HG03103 (cell line): ENCODE measurements around the gene MAEA.
"Not testable (repeated sequence)": the region's sequence is repeated elsewhere in the genome, so short reads cannot be mapped to it uniquely, and the experiment has no call there.

Experiments
- ATAC-seq: cut with Tn5 transposase; IDR thresholded peaks from one replicate; pipeline ENCODE4 v1.9.1; 2021; ENCODE audit warnings: low read depth; ENCODE audit not compliant: unreplicated experiment

MAEA gene

DNA sequence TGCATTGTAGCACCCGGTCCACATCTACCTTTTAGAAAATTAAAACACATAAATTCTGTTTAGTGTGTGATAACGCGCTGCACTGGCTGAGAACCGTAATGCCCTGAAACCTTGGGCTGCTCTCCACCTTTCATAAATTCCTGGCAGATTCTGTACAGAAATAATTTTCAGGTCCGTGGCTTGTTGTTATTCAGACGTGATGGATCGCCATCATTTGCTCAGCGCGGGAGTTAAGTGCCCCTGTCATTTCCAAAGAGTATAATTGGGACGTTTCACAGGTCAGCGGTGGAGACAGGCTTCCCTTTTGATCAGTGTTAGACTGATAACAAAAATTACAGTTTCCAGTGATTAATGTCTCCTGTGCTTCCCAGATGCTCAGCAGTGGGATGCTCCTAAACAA lies 73.8 kb downstream of the MAEA start:
- ATAC-seq: no peak

DNA sequence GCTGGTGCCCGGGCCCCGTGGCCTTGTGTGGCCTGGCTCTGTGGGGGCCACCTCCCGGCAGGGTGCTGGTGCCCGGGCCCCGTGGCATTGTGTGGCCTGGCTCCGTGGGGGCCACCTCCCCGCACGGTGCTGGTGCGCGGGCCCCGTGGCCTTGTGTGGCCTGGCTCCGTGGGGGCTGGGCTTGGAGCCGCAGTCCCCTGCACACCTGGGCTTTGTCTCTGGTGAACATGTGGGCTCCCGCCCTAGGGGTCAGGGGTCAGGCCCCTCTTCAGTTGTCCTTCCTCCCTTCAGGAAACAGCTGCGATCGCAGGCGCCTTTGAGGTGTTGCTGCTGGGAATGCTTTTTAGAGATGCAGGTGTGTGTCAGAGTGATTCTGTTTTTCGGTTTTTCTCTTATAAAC lies 74.5 kb downstream of the MAEA start:
- ATAC-seq: no peak

DNA sequence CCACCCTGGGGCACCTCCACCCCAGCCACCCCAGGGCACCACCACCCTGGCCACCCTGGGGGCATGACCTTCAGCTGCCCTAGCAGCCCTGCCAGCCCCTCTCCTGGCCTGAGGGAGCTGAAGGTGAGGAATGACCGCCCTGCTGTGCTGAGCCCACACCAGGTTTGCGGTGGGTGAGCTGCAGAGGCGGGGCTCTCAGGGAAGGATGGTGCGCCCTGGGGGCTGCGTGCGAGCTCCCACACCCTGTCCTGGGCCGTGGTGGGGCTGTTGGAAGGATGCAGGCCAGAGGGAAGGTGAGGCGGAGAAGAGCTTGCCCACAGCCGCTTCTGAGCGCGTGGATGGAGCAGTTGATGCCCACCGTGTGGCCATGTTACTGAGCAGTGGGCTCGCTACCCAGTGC lies 75.1 kb downstream of the MAEA start:
- no peak for ATAC-seq

DNA sequence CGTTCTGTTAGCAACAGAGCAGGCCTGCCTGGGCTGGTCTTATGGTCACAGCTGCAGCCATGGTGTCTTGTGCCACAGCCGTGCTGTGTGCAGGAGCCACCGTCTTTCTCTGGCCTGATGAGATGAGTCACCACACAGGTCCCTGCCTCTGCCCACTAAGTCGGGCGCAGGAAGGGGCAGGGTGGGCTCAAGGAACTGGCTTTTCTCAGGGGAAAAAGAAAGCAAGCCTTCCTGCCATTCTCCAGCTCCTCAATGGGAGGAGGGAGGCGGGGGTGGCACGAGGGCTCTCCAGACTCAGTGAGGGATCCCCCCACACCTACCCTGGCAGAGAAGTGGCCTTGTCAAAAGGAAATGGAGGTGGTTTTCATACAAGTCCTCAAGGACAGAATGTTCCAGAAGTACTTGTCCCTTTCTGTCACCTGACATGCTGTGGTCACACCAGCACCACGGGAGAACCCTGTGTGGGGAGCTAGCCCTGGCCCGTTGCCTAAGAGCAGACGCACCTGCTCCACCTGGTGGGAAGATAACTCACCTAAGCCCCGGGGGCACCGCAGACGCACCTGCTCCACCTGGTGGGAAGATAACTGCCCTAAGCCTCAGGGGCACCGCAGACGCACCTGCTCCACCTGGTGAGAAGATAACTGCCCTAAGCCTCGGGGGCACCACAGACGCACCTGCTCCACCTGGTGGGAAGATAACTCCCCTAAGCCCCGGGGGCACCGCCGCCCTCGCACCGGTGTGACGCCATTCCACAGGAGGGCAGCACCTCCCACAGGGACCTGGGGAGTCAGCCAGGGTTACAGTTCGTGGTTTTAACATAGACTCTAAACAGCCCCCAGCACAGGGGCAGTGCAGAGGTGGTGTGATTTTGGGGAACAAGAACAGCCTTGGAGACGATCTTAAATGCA lies 75.8 kb downstream of the MAEA start:
- ATAC-seq: no peak

DNA sequence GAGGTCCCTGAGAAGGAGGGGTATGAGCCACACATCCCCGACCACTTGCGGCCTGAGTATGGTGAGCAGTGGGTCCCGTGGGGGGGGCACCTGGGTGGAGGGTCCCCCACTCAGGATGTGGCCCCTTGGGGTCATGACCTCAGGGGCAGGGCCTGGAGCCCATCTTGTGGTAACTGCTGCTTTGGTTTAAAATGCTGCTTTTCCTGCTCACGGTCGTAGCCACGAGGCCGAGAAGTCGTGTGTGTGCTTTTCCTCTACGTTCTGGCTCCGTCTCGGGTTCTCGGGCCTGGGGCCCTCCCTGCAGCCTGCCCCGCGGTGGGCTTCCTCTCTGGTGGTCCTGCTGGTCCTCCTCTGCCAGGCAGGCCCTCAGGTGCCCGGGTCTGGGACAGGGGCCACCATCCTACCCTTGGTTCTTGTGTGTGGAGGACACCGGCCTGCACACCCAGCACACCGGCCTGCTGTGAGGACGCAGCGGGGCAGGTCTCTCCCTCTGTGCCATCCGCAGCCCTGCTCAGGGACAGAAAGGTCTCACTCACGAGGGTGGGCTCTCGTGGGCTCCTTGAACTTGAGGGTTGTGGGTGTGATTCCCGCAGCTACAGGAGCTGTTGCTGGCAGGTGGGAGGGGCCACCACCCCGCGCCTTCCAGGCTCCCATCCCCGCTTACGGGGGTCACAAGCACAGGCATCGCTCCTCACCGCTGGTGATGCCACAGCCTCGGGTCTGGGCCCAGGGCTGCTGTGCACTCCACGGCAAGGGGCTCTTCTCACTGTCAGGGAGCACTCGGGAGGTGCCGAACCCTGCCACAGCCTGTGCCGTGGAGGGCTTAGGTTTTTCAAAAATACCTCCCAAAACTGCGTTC lies 76.9 kb downstream of the MAEA start:
- ATAC-seq: no peak

DNA sequence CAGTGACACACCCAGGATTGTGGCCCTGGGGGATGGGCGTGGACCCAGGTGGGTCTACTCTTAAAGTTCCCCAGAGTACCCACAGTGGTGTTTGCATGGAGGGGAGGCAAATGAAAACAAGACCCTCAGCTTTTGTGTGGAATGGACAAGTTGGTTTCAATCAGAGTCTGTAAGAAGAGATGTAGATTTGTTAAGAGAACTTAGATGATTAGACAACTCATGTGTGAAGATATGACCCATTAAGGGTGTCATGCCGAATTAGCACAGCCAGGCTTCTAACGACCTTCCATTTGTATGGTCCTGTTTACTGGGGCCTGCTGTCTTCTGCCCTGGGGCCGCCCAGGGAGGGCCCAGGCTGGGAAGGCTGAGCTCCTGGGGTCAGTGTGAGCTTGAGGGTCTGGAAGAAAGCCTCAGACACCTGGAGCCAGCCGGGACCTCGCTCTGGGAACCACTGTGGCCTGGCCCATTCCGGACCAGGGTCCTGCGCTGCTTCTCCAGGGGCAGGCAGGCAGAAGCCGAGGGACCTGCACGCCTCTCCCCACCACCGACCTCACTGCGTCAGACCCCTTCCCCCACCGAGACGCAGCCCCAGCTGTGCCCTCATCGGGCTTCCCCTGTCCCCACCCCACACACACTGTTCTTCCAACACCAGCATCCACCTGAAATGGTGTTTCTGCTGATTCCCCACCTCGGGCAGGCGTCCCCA lies 77.7 kb downstream of the MAEA start:
- ATAC-seq: no peak

DNA sequence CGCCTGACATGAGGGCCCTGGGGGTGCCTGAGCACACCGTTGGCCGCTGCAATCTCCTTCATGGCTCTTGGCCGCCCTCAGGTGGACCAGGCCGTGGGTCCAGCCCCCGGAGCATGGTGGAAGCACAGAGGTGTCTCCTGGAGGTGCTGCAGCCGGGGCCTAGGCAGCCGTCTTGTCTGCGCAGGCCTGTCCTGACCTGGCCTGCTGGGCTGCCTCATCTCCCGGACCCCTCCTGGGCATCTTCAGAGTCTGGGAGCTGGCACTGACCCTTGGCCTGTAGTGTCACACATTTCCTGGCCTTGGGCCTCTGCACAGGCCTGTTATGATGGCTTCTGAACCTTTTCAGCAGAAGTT lies 78.2 kb downstream of the MAEA start:
- ATAC-seq: no peak

DNA sequence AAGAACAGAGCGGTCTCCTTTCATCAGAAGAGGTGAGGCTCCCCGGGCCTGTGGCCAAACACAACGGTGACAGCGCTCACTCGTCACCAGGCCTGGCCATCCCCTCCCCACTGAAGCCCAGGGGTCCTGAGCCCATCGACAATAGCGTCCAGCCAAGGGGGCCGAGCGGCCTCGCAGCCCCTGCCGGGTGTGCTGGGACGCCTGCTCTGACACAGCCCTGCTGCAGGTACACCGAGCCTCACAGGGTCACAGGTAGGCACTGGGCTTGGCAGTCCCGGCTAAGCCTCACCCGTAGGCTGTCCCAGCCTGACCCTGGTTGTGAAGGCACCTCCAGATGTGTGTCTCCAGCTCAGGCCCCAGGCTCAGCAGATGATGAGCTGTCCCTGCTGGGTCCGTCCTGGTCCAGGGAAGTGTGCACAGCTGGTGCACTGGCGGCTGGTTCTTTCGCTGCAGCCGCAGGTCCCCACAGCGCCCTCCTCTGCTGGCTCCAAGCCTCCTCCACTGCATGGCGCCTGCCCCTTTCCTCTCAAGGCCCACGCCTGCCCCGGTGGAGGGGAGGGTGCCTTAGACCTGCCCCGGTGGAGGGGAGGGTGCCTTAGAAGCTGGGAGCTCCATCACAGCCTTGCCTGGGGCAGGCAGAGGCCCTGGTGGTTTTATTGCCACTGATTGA lies 78.9 kb downstream of the MAEA start:
- ATAC-seq: no peak

DNA sequence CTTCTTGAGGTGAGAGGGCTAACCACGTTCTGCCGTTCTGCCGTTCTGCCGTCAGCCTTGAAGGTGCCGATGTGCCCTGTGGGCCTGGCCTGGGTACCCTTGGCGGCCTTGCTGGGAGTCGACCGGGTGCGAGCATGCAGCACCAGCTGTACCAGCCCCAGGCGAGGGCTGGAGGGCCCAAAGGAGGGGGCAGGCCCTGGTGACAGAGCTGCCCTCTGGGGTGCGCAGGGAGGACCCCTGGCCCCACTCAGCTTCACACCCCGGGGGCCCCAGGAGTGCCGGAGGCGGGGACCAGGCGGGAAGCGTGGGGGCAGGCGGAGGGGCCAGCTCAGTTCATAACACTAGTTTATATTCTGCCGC lies 79.4 kb downstream of the MAEA start:
- ATAC-seq: no peak

DNA sequence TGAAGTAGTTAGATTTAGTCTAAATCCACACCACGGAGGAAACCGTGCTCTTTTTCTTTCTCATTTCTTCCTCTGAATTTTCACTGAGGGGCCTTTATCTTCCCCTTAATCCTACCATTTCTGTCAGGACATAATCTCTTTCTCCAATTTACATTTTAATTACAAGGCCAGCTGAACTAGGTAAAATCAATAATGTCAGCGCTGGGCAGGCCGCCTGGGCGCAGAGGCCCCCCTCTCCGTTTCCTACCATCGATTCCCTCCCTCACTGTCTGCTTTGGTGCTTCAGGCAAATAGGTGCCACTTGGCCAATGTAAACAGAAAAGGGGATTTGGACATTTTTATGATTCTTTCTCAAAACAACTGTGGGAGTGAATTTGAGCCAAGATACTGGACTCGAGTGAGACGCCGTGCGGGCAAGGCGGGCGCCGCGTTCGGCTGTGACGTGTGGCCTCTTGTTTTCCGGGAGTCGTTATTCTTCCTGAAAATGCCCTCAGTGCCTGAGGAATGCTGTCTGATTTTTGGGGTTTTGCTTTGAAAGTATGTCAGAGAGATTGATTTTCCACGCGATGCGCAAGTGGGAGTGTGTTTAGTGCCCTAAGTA lies 79.9 kb downstream of the MAEA start:
- ATAC-seq: no peak

DNA sequence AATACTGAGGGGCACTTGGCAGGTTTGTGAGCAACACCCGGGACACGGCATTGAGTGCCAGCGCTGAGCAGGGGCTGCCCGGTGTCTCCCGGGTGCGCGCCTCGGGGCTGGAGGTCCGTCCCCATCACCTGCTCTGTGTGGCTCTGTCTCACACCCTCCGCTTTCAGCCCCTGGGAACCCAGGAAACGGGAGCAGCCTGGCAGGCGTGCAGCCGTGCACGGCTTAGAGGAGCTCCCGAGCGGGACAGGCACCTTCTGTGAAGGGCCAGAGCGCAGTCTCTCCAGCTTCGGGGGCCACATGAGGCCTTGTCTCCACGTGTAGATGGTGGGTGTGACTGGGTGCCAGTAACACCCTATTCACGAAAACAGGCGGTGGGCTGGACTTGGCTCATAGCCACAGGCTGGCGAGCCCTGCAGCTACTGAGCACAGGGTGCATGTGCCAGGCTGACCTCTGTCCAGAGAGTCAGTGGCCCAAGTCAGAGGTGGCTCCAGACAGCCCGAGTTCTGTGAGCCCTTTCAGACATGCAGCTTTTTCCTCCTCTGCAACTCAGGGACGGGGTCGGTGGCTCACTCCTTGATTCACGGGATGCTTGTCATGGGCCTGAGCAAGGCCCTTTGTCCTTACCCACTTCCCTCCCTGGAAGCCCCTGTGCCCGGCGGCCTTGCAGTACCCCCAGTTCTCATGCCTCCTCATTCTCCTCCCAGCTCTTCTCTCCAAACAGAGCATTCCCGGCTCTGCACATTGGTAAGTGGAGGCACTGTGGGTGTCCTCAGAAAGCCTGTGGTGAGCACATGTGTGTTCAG lies 80.8 kb downstream of the MAEA start:
- no peak for ATAC-seq

DNA sequence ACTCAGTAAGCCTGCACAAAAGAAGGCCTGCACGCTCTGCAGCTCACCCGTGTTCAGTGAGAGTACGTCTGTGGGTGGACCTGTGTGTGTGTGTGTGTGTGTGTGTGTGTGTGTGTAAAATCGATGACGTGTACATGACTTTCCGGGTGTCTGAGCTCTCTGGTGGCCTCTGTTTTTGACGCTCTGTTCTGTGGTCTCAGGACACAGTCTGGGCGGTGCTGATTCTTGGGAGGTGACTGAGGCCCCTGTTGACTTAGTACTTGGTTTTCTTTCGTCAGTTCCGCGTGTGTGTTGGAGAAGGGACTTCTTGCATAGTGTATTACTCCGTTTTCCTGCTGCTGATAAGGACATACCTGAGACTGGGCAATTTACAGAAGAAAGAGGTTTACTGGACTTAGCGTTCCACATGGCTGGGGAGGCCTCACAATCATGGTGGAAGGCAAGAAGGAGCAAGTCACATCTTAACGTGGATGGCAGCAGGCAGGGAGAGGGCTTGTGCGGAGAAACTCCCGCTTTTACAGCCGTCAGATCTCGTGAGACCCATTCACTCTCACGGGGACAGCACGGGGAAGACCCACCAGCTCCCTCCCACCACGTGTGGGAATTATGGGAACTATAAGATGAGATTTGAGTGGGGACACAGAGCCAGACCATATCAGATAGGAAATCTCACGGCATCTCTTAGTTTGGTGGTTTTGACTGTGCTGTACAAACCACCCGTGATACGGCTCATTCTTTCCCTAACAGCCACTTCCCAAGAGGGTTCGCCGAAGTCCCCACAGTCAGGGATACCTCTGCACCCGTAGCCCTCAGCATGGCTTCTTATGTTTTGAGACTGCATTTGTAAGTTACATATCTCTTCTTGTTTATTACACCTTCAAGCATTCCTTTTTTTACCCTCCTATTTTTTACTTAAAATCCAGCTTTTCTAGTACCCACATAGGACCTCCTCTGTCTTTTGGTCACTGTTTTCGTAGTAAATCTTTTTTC lies 81.8 kb downstream of the MAEA start:
- ATAC-seq: no peak

DNA sequence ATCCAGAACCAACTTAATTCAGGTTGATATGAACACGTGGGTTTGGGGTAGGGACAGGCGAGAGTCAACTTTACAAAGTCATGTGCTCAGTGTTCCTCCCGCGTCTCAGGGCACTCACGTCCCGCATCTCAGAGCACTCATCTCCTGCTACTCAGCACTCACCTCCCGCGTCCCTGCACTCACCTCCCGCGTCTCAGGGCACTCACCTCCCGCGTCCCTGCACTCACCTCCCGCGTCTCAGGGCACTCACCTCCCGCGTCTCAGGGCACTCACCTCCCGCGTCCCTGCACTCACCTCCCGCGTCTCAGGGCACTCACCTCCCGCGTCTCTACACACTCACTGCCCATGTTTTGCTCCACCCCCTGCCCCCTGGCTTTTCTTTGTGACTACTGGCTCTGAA lies 82.9 kb downstream of the MAEA start:
- not testable (repeated sequence) for ATAC-seq

DNA sequence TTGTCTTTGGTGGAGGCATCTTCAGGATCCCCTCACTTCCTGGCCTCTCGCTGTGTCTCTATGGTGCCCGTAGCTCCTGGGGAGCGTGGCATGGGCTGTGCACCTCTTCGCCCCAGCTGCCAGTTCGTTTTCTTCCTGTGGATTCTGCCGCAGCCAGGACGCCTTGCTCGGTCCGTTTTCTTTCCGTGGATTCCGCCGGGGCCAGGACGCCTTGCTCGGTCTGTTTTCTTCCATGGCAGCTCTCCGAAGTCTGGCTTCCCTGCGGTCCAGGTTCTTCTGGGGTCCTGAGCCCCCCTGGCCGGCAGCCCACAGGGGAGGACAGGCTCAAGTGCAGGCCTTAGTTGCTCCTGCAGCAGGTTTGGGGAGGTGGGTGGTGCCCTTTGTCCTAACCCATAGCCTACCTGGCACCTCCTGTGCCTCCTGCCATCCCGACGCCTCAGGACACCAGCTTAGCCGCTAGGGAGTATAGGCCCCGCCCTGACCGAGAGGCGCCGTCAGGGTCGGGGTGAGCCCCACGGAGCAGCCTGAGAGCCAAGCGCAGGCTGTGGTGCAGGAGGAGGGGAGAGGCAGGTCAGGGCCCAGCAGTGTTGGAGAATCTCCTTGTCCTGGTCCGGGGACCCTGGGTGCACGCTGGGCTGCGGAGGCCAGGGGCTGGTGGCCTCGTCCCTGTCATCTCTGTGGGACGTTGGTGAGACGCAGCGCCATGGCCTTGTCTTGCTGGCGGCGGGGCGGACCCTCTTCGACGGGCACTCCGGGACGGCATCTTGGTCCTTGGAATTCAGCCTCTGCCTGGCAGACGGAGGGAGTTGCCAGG lies 84.4 kb downstream of the MAEA start:
- ATAC-seq: no peak

DNA sequence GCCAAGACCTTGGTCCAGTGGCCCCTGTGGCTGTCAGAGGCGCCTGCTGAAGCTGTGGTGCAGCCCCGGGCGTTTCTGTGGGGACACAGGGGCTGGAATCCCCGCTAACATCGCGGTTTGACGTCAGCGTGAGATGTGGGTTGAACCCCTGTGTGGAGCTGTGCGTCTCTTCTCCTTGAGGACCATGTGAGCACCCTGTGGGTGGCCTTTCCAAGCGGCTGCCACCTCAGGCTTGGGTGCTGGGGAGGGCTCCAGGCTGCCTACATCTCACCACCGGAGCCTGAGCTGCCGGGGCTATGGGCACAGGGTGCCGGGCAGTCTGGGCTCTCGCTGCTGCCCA lies 85.0 kb downstream of the MAEA start:
- ATAC-seq: no peak

DNA sequence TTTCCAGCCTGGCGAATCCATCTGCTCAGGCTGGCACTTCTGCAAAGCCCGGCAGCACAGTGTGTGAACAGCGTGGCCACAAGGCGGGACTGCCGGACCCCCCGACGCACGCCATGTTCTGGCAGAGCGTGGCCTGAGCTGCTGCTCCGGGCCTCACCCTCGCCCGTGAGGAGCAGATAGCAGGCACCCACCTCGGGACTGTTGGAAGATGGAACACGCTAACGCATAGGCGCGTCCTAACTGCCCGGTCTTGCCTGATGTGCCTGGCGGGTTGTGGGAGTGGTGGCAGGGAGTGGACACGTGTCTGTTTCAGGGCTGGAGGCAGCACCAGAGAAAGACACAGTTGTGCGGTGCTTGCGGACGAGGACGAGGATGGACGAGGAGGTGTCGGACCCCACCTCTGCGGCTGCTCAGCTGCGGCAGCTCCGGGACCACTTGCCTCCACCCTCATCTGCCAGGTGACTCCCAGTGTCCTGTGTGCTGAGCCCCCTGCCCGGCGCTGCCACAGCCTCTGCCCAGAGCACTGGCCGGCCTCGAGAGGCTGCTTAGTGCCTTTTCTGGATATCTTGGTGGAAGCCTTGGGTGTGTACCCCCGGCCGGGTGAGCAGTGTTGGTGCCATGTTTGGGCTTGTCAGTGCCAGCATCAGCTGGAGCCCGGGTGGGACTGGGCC lies 85.5 kb downstream of the MAEA start:
- no peak for ATAC-seq

DNA sequence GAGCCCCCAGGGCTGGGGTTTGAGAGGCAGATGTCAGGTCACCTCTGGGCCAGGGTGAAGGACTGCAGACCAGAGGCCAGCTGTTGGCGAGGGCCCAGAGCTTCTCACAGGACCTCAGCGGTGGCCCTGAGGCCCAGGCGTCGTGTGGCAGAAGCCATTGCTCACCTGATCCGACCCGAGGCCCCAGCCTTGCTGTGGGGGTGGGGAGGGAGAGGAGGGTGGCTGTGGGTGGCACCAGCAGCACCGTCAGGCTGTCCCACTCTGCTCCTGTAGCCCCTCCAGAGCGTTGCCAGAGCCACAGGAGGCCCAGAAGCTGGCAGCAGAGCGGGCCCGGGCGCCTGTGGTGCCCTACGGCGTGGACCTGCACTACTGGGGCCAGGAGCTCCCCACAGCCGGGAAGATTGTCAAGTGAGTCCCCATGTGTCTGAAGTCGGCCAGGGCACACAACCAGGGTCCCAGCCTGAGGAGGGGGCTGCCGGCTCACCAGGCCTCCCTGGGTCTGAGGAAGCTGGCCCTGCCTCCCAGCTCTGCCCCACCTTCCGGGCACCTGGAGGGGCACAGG lies 86.2 kb downstream of the MAEA start:
- ATAC-seq: no peak
